IPS-15b (cell line): ENCODE results near the gene SCARB1.

Source experiments
- H3K27me3 ChIP-seq: one replicate; pipeline ENCODE4 v1.6.1; 2013; ENCODE audit warnings: low read length; ENCODE audit not compliant: control insufficient read depth, insufficient read depth
- H3K36me3 ChIP-seq: one replicate; pipeline ENCODE4 v1.6.1; 2013; ENCODE audit warnings: low read length; ENCODE audit not compliant: control insufficient read depth, insufficient read depth
- H3K4me1 ChIP-seq: one replicate; pipeline ENCODE4 v1.6.1; 2013; ENCODE audit warnings: mild to moderate bottlenecking, low read length; ENCODE audit not compliant: control insufficient read depth, insufficient read depth
- H3K4me3 ChIP-seq: one replicate; pipeline ENCODE4 v1.5.1; 2013; ENCODE audit warnings: low read depth, low read length
- H3K9ac ChIP-seq: one replicate; pipeline ENCODE4 v1.6.1; 2013; ENCODE audit warnings: low read depth, mild to moderate bottlenecking, low read length
- H3K9me3 ChIP-seq: one replicate; pipeline ENCODE4 v1.6.1; 2013; ENCODE audit warnings: mild to moderate bottlenecking, low read length; ENCODE audit not compliant: control insufficient read depth, insufficient read depth

Gene SCARB1

DNA sequence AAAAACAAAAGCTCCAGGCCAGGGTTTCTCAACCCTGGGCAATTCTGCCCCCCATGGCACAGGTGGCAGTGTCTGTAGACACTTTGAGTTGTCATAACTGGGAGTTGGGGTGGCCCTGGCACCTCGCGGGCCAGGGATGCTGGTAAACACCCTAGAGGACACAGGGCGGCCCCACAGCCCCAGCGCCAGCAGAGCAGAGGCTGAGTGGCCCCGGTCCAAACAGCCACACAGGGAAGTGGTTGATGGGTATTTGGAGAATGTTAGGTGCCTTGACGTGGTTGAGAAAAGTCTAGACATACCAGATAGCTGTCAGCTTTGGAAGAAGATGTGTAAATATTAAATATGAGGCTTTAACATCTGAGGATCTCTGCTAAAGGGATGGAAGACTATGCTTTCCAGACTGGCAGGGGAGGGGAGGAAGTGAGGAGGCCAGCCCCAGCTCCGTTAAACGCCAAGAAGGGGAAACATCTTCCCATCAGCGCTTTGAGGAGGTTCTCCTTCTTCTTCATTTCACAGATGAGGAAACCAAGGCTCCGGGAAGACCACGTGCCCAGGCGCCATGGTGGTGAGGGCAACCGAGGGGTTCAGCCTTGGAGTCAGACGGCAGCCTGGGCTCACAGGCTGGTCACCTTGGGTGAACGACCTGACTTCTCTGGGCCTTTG lies 103.7 kb downstream of the SCARB1 start:
- Histone ChIP-seq H3K9me3 (peaks cover 8% of the 10 kb centered on the region), H3K36me3 (no peaks in the 10 kb centered on the region), H3K4me1 (peaks cover under 1% of the 10 kb centered on the region), H3K9ac (no peak overlapping the region), H3K27me3 (no peaks in the 10 kb centered on the region), H3K4me3 (no peak overlapping the region)

GRCh38 chr12:124758266-124759220 lies 105.1 kb downstream of the SCARB1 start:
- Histone ChIP-seq H3K4me3 (no peak overlapping the region), H3K9ac (no peak overlapping the region), H3K4me1 (peaks cover 4% of the 10 kb centered on the region), H3K36me3 (no peaks in the 10 kb centered on the region), H3K9me3 (no peaks in the 10 kb centered on the region), H3K27me3 (no peaks in the 10 kb centered on the region)

- Histone ChIP-seq H3K9ac (no peak overlapping the region), H3K4me3 (no peak overlapping the region), H3K4me1 (peaks cover 4% of the 10 kb centered on the region), H3K27me3 (no peaks in the 10 kb centered on the region), H3K9me3 (no peaks in the 10 kb centered on the region), H3K36me3 (no peaks in the 10 kb centered on the region)
These were observed 106.3 kb downstream of the SCARB1 start for GRCh38 chr12:124757329-124757728.

DNA sequence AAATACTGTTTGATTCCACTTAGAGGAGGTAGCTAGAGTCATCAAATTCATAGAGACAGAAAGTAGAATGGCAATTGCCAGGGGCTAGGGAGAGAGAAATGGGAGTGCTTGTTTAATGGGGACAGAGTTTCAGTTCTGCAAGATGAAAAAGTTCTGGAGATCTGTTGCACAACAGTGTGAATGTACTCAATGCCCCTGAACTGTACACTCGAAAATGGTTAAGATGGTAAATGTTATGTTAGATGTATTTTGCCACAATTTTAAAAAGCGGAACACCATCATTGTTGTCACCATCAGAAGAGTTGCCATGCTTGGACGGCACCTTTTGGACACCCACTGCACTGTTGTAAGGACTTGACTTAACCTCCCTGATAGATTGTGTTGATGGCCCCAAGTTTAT lies 106.9 kb downstream of the SCARB1 start:
- no peak overlapping the region for H3K9ac ChIP-seq
- H3K27me3 ChIP-seq = no peaks in the 10 kb centered on the region

DNA sequence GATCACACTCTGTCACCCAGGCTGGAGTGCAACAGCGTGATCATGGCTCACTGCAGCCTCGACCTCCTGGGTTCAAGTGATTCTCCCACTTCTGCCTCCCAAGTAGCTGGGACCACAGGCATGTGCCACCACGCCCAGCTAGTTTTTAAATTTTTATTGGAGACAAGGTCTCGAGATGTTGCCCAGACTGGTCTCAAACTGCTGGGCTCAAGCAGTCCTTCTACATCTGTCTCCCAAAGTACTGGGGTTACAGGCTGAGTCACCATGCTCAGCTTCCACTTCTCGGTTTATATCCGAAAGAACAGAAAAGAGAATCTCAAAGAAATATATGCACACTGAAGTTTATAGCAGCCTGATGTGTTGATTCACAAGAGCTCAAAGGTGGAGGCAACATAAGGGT lies 107.5 kb downstream of the SCARB1 start:
- H3K27me3 ChIP-seq = no peaks in the 10 kb centered on the region

More for the DNA sequence above, 106.9 kb downstream of the SCARB1 start:
- peaks cover 4% of the 10 kb centered on the region for H3K4me1 ChIP-seq
- H3K9me3 ChIP-seq = no peaks in the 10 kb centered on the region
- H3K4me3 ChIP-seq = no peak overlapping the region
- H3K36me3 ChIP-seq = no peaks in the 10 kb centered on the region

GRCh38 chr12:124755801-124756148 lies 107.9 kb downstream of the SCARB1 start:
- no peak overlapping the region for H3K4me3 ChIP-seq
- no peak overlapping the region for H3K9ac ChIP-seq
- peaks cover 4% of the 10 kb centered on the region for H3K4me1 ChIP-seq
- H3K36me3 ChIP-seq = no peaks in the 10 kb centered on the region
- H3K27me3 ChIP-seq = no peaks in the 10 kb centered on the region
- no peaks in the 10 kb centered on the region for H3K9me3 ChIP-seq

More for the DNA sequence above, 107.5 kb downstream of the SCARB1 start:
- H3K4me3 ChIP-seq = no peak overlapping the region
- peaks cover 4% of the 10 kb centered on the region for H3K4me1 ChIP-seq
- no peak overlapping the region for H3K9ac ChIP-seq
- no peaks in the 10 kb centered on the region for H3K9me3 ChIP-seq
- no peaks in the 10 kb centered on the region for H3K36me3 ChIP-seq

GRCh38 chr12:124754949-124755800 lies 108.5 kb downstream of the SCARB1 start:
- Histone ChIP-seq H3K4me3 (no peak overlapping the region), H3K4me1 (peaks cover 4% of the 10 kb centered on the region), H3K9me3 (no peaks in the 10 kb centered on the region), H3K27me3 (no peaks in the 10 kb centered on the region), H3K36me3 (no peaks in the 10 kb centered on the region), H3K9ac (no peak overlapping the region)

DNA sequence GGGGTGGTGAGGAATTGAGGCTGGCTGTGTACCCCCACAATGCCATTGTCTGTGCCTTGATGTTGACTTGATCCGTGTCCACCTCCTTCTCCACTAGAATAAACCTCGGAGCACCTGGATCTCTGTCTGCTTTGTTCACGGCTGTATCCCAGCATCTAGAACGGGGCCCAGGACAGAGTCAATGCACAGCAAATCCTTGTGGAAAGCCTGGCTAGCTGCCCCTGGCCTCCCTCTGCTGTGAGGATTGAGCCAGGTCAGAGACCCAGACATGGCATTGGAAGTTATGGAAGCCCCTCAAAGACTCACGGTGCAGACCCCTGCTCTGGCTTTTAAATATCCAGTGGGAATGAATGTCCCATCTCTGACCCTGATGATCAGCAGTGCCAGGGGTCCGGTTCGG lies 109.2 kb downstream of the SCARB1 start:
- no peak overlapping the region for H3K4me3 ChIP-seq
- H3K9me3 ChIP-seq = no peaks in the 10 kb centered on the region
- peaks cover 4% of the 10 kb centered on the region for H3K4me1 ChIP-seq
- no peaks in the 10 kb centered on the region for H3K27me3 ChIP-seq
- no peaks in the 10 kb centered on the region for H3K36me3 ChIP-seq
- no peak overlapping the region for H3K9ac ChIP-seq

DNA sequence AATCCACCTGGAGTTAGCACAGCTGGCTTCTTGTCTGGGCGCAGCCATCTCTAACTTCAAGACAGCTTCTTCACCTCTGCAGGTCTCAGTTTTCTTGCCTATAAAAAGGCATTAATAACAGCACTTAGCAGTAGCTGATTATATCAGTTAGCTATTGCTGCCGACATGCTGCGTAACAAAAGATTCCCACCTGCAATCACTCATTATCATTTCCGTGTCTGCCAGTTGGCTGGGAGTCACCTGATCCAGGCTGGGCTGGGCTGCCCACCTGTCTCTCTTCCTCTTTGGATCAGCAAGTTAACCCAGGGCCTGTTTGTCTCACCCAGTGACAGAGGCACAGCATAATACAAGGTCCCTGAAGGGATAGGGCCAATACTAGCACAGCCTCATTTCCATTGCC lies 109.7 kb downstream of the SCARB1 start:
- H3K36me3 ChIP-seq = no peaks in the 10 kb centered on the region
- peaks cover 4% of the 10 kb centered on the region for H3K4me1 ChIP-seq
- no peaks in the 10 kb centered on the region for H3K9me3 ChIP-seq
- no peaks in the 10 kb centered on the region for H3K27me3 ChIP-seq
- H3K4me3 ChIP-seq = no peak overlapping the region
- no peak overlapping the region for H3K9ac ChIP-seq

- H3K4me3 ChIP-seq = no peak overlapping the region
- no peaks in the 10 kb centered on the region for H3K9me3 ChIP-seq
- peaks cover 4% of the 10 kb centered on the region for H3K4me1 ChIP-seq
- H3K9ac ChIP-seq = no peak overlapping the region
- no peaks in the 10 kb centered on the region for H3K36me3 ChIP-seq
- H3K27me3 ChIP-seq = no peaks in the 10 kb centered on the region
These were observed 110.5 kb downstream of the SCARB1 start for GRCh38 chr12:124753228-124753591.

DNA sequence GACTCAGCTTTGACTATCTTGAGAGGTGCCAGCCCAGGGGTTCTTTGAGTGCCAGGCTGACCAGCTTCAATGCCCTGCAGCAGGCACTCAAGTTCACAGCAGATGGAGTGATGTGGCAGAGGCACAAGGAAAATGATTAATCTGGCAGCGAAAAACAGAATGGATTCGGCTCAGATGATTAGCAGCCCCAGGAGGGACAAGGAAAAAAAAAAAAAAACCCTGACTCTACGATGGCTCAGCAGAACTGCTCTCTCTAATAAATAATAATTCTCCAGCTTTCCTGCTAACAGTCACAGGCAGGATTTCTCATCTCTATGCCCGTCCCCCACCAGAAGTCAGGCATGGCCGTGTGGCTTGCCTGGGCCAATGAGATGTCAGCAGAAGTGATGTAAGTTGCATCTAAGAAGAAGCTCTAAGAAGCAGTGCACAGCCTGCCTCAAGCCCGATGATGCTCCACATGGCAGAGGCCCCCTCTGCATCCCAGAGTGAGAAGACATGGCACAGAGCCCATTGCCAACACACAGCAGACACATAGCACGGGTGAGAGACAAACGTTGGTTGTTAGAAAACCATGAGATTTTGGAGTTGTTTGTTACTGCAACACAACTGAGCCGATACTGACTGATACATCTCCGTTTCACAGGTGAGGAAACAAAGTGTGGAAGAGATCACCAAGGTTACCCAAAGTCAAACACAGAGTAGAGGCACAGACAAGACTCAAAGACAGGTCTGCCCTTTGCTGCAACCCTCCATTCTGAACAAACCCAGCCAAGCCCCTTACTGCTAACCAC lies 111.0 kb downstream of the SCARB1 start:
- H3K4me1 ChIP-seq = peaks cover 4% of the 10 kb centered on the region
- no peak overlapping the region for H3K4me3 ChIP-seq
- H3K27me3 ChIP-seq = no peaks in the 10 kb centered on the region
- H3K9me3 ChIP-seq = no peaks in the 10 kb centered on the region
- H3K36me3 ChIP-seq = no peaks in the 10 kb centered on the region
- H3K9ac ChIP-seq = no peak overlapping the region
